T-helper 1 cell (primary cell): ENCODE measurements around the gene PRR15L.
"Not testable (repeated sequence)": the region's sequence is repeated elsewhere in the genome, so short reads cannot be mapped to it uniquely, and the experiment has no call there.

ENCODE experiments used
- DNase-seq, 5 donors: peaks; one replicate each; pipeline ENCODE4 v3.0.0-alpha.2; 2012 to 2020

Gene PRR15L

DNA sequence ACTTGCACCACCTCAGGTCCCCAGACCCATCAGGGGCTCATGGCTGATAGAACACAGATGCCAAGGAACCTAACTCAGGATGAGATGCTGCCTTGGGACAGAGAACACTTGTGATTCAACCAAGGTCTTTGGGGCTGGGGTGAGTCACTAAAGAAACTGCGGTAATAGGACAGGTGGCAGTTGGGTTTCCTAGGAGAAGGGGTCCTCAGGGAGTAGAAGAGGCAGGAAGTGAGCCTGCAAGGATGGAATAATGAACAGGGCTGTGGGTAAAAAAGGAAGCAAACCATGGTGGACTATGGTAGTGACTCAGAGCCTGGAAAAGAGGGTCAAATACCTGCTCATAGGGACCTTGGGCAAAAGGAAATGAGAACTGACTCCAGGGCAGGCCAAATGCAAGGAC is 22.8 kb downstream of the PRR15L start:
- no peak for DNase-seq

DNA sequence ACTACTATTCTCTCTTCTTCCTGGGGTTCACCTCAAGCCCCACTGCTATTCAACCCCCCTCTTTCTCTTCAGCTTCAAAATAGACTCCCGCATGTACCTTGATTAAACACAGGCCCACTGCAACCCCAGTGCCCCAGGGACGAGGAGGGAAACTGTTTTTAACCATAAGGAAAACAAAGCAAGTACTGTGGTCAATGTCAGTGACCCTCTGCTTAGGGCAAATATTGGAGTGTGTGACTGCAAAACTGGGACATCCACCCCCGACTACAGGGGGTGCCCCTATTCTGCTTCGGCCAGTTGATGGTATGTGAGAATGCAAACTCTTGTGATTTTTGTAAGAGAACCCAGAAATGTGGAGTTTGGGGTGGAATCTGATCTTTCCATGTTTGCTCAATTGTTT is 25.8 kb downstream of the PRR15L start:
- DNase-seq = no peak

DNA sequence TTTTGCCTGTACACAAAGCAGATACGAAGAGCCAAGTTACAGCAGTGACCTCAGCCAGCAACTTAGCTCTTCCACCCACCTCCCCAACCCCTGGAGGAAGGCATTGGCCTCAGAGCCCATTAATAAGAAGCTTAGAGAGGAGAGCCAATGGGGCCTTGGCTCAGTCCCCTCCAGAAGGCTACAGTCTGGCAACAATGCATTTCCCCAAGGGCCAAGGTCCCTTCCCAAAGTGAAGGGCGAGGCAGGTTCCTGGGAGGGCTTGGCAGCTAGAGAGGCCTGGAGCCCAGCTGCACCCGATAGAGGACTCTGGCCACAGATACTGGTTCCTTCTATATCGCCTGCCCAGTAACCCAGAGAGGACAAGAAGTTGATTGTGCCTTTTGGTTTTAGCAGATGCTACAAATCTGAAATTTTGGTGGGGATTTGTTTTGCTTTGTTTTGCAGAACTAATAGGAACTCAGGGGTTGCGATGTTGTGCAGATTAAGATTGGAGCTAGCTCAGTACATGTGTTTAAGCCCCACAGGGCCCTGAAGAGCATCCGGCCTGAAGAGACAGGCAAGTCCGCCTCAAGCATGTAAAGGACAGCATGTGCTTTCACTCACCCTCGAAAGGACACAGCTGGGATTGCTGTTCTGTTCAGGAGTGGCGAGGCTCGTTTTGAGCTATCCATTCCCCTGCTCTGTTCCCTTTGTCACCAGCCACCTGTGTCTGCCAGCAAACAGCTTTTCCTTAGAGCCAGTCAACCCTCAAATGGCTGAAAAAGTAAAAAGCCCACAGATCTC is 28.3 kb downstream of the PRR15L start:
- no peak for DNase-seq

DNA sequence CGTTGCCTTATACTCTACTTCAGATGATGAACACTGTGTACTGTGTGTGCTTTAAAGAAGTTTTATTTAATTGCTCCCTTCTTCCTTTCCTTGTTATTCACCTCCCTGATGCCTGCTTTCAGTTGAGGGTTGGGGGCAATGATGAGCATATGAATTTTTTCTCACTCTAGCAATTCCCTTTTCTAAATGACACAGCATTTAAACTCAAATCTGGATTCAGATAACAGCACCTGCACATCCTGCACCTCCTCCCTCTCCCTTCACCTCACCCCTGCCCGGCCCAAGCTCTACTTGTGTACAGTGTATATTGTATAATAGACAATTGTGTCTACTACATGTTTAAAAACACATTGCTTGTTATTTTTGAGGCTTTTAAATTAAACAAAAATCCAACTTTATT is 29.3 kb downstream of the PRR15L start:
- DNase-seq = no peak

DNA sequence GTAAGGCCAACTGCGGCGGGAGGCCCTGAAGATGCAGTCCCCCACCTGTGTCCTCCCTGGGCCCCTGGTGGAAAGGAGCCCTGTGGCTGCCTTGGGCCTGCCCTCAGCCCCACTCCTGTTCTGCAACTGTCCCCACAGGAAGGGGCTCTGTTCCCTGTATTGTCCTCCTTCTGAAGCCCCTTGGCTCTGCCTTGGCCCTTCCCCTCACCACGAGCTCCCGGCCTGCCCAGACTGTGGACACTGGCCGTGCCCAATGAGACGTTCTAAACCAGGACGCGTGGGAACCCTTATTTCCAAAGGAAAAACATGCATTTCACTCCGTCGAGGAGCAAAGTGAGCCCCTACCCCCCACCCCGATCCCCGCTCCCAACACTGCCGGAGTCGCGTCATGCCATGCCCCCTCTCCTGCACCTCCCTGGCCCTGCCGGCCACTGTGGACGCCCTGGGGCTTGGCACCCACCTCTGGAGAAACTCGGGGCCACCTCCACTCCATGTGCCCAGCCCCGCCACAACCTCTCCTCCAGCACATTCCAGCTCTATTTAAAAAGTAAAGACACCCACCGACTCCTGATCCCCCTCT is 29.8 kb downstream of the PRR15L start:
- DNase-seq = no peak

DNA sequence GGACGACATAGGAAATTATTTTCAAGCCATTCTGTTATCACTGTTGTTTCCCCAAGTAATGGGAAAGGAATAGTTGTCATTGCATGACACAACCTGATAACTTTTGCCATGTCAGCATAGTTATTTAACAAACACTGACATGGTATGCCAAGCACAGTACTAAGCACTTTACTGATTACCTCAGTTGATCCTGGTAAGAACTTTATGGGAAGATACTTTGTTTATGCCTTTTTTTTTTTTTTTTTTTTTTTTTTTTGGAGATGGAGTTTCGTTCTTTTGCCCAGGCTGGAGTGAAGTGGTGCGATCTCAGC is 32.0 kb downstream of the PRR15L start:
- DNase-seq = no peak

DNA sequence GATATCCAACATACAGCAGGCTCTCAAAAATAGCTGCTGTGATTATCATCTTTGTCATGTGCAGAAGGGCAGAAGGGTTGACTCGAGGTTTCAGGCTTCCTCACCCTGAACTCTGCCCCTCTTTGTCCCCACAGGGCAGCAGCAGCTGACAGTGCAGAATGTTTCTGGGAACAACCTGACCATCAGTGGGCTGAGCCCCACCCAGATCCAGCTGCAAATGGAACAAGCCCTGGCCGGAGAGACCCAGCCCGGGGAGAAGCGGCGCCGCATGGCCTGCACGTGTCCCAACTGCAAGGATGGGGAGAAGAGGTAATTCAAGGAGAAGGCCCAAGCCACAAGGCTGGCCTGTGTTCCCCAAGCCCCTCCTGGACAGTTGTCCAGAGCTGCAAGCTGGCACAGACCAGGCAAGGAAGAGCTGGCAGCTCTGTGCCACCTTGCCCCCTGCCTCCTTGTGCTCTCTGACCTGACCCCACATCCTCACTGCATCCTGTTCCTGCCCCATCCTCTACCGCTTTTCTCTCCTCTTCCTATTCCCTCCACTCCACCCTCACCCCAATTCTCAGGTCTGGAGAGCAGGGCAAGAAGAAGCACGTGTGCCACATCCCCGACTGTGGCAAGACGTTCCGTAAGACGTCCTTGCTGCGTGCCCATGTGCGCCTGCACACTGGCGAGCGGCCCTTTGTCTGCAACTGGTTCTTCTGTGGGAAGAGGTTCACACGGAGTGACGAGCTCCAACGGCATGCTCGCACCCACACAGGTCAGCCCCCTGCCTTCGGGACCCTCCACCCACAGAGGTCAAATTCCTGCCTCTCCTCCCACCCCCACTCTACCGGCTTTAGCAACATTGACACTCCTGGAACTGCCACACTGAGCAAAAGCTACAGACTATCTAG is 32.7 kb downstream of the PRR15L start:
- no peak for DNase-seq

DNA sequence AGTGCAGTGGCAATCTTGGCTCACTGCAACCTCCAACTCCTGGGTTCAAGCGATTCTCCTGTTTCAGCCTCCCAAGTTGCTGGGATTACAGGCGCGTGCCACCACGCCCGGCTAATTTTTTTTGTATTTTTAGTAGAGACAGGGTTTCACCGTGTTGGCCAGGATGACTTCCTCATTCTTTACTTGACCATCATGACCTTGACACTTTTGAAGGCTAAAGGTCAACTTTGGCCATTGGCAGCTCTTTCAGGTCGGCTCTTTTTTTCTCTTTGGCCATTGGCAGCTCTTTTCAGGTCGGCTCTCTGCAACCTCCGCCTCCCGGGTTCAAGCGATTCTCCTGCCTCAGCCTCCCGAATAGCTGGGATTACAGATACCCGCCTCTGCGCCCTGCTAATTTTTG is 37.8 kb downstream of the PRR15L start:
- not testable (repeated sequence) for DNase-seq

DNA sequence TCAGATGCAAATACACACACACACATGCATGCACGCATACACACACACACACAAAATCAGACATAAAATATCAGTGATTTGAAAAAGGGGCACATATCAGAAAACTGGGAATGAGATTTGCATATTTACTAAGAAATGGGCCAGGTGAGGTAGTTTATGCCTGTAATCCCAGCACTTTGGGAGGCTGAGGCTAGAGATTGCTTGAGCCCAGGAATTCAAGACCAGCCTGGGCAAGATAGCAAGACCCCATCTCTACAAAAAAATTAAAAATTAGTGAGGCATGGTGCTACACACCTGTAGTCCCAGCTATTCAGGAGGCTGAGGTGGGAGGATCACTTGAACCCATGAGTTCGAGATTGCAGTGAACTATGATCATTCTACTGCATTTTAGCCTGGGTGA is 38.7 kb downstream of the PRR15L start:
- no peak for DNase-seq

DNA sequence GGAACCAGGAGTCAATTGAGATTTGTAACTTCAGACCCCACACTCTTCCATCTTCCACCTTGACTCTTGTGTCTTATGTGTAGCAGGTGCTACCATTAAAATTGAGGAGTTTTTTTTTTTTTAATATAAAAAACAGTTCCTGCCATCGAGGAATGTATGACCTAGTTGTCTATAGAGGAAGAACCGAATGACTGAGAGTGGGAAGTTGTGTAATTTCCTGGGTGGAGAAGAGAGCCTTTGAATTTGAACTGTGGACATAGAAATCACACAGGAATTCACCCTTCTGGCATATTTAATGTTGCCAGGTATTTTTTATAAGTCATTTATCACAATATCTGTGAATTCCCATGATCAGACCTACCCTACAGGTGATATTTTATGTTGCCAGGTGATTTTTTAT is 39.7 kb downstream of the PRR15L start:
- no peak for DNase-seq

DNA sequence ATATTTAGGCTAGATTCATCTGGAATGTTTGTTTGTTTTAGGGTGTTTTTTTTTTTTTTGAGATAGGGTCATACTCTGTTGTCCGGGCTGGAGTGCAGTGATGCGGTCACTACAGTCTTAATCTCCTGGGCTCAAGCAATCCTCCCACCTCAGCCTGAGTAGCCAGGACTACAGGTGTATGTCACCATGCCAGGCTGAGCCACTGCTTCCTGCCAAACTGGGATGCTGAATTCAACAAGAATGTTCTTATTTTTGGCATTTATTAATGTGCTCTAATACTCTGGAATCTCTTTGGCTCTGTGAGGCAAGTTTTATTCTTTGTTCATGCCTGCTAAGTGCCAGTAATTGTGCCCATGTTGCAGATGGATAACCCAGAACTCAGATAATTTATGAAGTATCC is 40.1 kb downstream of the PRR15L start:
- DNase-seq = no peak

DNA sequence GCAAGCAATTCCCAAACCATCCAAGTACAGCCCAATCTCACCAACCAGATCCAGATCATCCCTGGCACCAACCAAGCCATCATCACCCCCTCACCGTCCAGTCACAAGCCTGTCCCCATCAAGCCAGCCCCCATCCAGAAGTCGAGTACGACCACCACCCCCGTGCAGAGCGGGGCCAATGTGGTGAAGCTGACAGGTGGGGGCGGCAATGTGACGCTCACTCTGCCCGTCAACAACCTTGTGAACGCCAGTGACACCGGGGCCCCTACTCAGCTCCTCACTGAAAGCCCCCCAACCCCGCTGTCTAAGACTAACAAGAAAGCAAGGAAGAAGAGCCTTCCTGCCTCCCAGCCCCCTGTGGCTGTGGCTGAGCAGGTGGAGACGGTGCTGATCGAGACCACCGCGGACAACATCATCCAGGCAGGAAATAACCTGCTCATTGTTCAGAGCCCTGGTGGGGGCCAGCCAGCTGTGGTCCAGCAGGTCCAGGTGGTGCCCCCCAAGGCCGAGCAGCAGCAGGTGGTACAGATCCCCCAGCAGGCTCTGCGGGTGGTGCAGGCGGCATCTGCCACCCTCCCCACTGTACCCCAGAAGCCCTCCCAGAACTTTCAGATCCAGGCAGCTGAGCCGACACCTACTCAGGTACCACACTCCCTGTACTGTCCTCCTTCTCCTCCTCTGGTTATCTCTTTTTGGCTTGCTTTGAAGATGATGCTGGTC is 41.0 kb downstream of the PRR15L start:
- DNase-seq = no peak

DNA sequence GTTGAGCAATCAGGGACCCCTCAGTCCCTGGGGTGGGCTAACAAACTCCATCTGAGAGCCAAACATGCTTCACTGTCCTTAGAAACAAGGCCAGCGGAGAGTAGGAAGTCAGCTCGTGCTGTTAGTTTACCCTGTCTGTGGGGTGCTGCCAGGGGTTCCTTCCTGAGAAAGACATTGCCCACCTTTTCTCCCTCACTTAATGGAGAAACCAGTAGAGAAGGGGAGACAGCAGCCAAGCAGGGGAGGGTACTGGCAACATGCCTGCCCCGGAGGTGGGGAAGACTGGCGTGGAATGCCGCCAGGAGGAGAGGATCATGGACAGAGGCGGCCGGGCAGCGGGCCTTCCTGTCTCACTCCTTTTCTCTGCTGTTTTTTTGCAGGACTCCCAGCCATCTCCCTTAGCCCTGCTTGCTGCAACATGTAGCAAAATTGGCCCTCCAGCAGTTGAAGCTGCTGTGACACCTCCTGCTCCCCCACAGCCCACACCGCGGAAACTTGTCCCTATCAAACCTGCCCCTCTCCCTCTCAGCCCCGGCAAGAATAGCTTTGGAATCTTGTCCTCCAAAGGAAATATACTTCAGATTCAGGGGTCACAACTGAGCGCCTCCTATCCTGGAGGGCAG is 41.8 kb downstream of the PRR15L start:
- no peak for DNase-seq

DNA sequence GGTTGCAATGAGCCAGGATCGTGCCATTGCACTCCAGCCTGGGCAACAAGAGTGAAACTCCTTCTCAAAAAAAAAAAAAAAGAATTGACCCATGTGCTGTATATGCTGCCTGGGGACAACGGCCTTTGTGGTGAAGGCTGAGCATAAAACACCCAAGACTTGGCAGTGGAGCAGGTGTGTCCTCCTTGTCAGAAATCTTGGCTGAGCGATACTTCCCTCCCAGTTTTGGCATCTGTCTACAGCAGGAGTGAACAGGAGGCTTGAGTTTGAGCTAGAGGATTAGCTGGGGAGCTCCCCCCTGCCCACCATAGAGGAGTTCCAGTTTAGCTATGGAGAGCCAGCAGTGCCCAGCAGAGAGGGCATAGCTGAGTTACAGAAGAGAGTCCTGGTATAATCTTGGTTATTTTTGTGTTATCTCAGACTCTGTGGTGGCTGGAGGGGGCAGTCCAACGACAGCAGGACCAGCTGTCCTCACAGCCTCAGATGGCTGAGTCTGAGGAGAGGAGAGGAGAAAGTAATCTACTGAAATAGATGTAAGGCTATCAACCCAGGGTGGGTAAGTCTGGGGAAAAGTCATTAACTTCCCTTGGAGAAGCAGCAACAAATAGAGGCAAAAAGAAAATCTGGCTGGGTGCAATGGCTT is 43.3 kb downstream of the PRR15L start:
- no peak for DNase-seq

DNA sequence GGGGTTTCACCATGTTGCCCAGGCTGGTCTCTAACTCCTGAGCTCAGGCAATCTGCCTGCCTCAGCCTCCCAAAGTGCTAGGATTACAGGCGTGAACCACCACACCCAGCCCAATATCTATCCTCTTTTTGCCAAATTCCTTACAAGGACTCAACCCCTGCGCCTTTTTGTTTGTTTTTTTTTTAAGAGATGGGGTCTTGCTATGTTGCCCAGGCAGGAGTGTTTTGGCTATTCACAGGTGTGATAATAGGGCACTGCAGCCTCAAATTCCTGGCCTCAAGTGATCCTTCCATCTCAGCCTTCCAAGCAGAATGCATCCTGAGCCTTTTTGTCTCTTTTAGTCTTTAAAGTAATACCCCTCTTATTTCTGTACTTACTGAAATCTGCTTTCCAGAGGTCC is 44.6 kb downstream of the PRR15L start:
- DNase-seq = no peak

DNA sequence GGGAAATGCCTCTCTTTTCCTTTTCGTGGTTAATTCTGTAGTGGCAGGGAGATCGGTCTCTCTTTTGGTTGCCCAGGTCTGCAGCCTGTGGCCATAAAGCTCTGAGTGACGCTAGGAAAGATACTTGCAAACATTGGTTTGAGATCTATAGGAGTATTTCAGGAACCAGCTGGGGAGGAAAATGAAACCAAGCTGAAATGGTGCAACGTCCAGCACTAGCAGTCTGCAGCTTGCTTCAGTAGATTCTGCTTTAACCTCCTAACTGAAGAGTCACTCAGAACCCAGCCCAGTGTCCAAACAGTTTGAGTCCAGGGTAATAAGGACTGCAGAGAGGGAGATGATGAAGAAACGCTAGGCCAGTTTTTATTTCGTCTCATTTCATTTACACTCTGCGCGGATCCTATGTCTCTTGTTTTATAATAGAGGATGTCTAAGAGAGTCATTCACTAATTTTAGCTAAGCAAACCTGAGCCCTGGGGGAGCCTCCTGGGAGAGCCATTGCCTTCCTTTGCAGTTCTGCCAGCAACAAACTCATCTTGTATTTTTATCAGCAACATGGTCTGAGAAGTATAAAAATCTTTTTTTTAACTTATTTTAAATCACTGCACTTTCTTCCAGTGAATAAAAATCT is 49.6 kb downstream of the PRR15L start:
- DNase-seq = no peak

DNA sequence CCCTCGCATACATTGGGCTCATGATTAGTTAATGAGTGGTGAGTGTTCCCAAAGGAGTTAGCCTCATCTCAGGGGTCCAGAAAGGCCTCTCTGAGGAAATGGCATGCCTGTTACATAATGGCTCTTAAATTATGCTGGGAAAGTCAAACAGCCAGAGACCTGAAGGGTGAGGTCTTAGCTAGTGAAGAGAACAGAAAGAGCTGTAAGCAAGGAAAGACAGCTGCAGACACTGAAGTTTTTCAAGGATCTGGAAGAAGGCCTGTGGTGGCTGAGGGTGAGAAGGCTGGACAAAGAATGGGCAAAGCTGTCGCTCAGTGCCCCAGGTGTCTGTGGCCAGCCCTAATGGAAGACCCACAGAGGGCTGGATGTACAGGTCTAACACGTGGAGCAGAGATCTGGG is 51.2 kb downstream of the PRR15L start:
- no peak for DNase-seq

DNA sequence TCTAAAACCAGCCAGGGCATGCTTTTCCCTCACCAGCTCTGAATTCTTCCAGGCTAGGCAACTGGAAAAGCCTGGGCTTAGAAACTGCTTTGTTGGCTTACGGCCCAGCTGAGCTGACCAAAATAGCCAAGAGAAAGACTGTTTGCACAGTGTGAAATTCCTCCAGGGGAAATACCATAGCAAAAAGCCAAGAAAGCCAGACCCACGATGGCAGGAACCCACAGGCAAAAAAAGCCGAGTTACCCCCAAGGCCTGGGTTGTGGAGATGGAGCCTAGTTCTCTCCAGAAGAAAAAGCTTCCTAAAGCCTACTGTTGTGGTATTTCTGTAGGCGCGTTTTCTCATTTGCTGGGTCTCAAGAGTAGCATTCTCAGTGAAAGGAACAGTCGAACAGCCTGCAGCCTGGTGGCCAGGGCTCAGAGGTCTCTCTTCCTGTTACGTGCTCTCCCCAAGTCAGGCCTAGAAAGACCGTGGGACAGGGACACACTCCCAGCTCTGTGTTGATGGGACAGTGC is 52.4 kb downstream of the PRR15L start:
- DNase-seq = no peak

DNA sequence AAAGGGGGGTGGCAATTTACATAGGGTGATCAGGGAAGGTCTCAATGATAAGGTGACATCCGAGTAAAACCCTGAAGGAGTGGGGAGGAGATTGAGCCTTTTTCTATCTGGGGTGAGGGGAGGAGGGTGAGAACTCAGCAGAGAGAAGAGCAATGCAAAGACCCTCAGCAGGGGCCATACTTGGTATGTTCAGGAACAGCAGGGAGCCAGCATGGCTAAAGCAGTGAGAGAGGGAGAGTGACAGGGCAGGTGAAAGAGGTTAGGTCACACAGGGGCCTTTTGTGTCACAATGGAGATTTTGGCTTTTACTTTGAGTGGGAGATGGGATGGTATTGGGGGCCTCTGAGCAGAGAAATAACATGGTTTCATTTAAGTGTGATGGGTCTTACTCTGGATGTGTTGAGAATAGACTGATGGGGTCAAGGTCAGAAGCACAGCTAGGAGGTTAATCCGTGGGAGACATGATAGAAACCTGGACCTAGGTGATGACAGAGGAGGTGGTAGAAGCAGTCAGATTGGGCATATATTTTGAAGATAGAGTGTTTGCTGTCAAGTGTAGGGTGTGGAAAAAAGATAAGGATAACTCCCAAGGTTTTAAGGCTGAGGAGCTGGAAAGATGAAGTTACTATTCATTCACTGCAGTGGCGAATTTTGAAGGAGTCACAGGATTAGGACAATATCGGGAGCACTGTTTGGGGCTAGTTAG is 55.5 kb downstream of the PRR15L start:
- DNase-seq = no peak
